GM21390 (cell line): ENCODE results near the gene FBF1.

Experiments used
- ATAC-seq: cut with Tn5 transposase; IDR thresholded peaks from one replicate; pipeline ENCODE4 v1.9.1; 2021; ENCODE audit not compliant: unreplicated experiment

Gene FBF1

DNA sequence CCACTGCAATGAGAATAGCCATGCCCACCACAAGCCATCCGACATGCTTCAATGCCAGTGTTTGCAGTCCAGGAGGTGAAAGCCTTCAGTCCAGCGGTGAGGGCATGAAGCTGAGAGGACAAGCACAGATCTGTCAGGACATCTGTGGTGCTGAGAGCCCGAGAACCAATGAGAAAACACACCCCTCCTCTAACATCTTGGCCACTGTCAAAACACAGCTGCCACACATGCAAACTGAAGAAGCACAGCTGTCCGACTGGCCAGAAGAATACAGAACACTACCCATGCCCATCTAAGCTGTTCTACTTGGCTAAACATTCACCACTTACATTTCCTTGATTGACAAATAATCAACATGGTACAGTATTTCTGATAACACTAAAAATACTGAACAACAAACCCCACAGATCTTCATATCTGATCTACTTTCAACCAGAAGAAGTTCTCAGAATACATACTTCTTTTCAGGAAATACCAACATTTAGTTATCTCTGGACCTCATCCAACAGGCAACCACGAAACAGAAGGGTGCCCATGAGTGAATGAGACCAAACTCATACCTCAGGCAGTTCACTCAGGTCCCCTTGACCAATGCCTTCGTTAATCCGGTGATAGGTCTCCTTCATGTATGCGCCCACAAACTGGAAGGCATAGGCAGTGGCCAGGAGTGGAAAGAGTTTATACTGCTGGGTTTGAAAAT is 10.2 kb upstream of the FBF1 start:
- no peak for ATAC-seq

DNA sequence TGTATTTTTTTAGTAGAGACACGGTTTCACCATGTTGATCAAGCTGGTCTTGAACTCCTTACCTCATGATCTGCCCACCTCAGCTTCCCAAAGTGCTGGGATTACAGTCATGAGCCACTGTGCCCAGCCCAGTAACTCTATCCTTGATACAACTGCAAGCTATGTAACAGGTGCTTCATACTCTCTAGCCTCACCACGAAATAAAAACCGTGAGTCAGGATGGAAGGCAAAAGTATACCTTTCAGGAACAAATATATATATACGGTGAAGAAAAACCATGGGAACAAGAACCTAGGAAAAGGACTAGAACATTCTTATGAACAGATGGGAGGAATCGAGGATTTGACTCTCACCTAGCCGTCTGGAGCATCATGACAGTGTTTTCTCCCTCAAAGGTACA is 9.6 kb upstream of the FBF1 start:
- no peak for ATAC-seq

DNA sequence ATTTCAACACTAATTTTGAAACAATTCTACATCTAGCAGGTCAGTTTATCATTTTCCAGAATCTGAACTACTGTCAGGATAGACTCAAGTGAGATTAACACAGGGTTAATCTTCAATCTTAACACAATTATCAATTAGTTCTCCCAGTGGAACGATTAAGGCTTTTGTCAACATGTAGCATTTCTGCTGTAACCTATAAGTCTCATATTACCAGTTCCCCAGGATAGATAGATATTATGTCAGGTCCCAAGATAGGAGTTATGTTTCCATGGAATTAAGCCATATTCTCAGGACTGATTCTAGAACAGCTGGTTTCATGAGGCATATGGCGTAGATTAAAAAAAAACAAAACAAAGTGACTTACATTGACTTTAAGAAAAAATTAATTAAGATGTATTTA is 4.4 kb upstream of the FBF1 start:
- no peak for ATAC-seq

DNA sequence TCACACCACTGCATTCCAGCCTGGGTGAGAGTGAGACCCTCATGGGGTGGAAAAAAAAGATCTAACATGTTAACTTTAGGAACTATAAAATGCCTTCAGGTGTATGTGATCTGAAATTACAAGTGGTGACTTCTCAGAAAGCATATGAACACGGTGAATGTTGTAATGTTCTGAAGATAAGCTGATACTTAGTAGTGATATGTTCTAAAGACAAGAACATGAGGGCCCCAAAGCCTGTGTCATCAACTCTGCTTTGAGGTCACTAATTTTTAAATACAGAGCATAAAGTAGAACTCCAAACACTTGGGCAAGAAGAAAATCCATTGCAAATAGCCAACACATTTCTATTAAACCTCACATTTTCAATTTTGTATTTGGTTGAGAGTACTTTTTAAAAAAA is 2.6 kb upstream of the FBF1 start:
- no peak for ATAC-seq

DNA sequence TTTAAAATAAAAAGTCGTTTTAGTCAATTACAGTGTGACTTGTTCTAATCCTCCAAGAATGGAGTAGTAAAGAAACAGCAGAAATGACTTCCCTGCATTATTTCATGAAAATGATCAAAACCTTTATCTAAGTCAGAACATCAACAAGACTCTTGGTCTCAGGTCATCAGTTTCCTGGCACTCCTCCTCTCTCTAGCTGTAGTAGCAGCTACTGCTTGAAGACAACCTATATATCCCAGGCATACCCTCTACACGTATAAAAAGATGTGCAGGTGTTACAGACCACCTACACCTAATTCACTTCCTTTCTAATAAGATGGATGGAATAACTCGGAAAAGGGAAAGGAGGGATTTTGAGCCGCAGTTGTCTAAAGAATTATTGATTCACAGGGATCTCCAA is 1.6 kb upstream of the FBF1 start:
- no peak for ATAC-seq

- no peak for ATAC-seq
Measured at GRCh38 chr17:75941442-75941819, 589 bp upstream of the FBF1 start.

GRCh38 chr17:75937652-75938051 is 3.2 kb downstream of the FBF1 start:
- no peak for ATAC-seq

DNA sequence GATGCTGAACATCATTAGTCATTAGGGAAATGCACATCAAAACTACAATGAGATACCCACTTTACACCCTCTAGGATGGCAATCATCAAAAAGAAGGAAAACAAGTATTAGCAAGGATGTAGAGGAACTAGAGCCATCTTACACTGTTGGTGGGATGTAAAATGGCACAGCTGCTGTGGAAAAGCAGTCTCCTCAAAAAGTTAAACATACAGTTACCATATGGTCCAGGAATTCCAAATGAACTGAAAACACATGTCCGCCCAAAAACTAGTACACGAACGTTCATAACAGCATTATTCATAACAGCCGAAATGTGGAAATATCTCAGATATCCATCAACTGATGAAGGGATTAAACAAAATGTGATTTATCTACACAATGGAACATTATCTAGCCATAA is 7.0 kb downstream of the FBF1 start:
- ATAC-seq: no peak

DNA sequence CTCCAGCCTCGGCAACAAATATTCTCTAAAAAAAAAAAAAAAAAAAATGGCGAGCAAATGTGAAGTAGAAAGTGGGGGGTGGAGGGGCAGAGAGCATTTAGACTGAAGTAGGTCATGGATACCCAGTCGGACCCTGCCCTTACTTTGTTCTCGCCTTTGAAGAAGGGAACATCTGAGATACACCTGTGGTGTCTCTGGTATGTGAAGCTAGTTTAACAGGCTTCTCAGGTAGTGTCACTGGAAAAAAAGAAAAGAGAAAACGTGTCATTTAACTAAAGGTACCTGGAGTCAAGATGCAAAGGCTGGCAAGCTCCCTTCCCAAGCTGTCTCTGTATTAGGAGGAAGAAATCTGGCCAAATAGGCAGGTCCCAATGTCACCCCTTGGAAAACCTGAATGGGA is 8.0 kb downstream of the FBF1 start:
- ATAC-seq: no peak

- ATAC-seq: no peak
Measured at GRCh38 chr17:75931062-75931461, 9.8 kb downstream of the FBF1 start.

GRCh38 chr17:75927286-75927922 is 13.4 kb downstream of the FBF1 start:
- ATAC-seq: no peak

- ATAC-seq: no peak
Measured at GRCh38 chr17:75926456-75926855, 14.4 kb downstream of the FBF1 start.

- ATAC-seq: no peak
Measured at GRCh38 chr17:75925912-75926311, 14.9 kb downstream of the FBF1 start.

- no peak for ATAC-seq
Measured at GRCh38 chr17:75925103-75925502, 15.7 kb downstream of the FBF1 start.

DNA sequence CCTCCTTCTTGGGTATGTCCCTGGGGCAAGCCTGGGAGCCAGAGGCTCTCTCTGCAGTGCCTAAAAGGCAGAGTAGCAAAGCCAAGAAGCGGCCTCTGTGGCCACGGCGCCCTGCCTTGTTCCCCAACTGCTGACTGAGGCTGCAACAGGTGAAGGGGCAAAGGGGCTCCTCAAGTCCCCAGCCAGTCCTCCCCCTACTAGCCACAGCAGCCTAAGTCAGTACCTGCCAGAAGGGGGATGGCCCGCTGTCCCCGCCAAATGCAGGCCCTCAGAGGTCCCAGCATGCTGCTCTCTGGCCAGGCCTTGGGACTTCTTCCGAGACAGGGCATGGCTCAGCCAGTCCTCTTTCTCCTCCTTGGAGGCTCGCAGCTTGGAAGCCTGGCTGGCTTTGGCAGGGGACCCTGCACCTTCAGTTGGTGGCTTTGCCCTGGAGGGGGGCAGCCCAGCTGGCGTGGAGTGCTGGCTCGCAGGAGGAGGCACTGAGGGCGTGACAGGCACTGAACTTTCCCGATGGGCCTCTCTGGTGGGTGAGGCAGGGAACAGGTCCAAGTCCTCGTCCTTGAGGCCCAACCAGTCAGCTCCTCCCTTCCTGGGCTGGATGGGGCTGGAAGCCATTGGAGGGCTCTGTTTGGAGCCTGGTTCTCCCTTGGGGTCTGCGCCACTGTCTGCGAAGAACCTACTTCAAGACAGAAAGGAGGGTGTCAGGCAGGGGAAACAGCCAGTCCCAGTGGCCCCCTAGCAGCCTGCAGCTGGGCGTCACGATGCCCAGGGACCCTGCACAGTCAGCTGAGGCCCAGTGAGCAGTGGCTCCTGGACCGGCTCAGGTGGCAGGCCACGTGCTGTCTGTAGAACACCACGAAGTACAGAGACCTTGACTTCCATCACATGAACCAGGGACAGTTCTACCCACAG is 17.6 kb downstream of the FBF1 start:
- no peak for ATAC-seq

- ATAC-seq: no peak
Measured at GRCh38 chr17:75922173-75922961, 18.5 kb downstream of the FBF1 start.

GRCh38 chr17:75921596-75921995 is 19.2 kb downstream of the FBF1 start:
- ATAC-seq: no peak

- ATAC-seq: no peak
Measured at GRCh38 chr17:75920045-75920560, 20.7 kb downstream of the FBF1 start.

DNA sequence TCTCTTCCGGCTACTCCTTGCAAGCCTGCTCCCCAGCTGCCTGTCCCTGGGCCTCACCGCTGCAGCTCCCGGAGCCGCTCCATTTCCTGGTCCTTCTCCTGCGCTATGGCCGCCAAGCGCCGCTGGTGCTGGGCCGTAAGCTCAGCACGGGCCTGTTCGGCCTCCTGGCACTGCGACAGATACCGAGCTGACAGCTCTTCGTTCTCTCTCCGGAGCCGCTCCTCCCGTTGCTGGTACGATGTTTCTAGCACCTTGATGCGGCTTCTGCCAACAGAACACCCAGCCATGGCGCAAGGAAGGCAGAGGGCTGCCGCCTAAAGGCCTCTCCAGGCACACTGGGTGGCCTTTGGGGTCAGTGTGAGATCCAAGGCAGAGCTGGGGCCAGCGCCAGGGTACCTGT is 21.2 kb downstream of the FBF1 start:
- ATAC-seq: no peak

DNA sequence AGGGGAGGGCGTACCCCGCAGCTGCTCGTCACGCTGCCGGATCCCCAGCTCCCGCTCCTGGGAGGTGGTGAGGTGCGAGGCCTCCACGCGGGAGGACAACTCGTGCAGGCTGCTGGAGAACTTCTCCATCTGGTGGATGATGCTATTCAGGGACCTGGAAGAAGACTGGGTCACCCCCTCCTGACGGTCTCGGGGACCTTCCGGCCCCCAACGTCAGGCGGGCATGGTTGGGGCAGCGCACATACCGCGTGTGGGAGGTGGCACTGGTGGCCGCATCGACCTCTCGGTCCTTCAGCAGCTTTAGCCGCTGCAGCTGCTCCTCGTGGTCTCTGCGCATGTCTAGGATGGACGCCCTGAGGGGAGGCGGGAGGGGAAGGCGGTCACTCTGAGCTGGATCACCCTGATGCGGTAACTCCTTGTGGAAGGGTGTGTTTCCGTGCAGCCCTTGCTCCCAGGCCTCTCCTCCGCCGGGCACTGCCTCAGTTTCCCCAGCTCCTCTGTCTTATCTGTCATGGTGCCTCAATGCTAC is 22.9 kb downstream of the FBF1 start:
- ATAC-seq: no peak
